T-helper 1 cell treated with Interleukin-12 subunit alpha and Interleukin-12 subunit beta and Interleukin-4 antibody, amounts not matched to agents 30 μg/mL and 1 μg/mL, for 36 hours (primary cell): ENCODE measurements around the gene STAT3.

Experiments used
- H3K27ac Mint-ChIP-seq: one replicate; pipeline ENCODE4 v1.8.0; 2021; ENCODE audit warnings: mild to moderate bottlenecking, mixed read lengths
- H3K27me3 Mint-ChIP-seq: one replicate; pipeline ENCODE4 v1.8.0; 2021; ENCODE audit warnings: low read depth, mixed read lengths
- H3K36me3 Mint-ChIP-seq: one replicate; pipeline ENCODE4 v1.8.0; 2021; ENCODE audit warnings: low read depth, mixed read lengths
- H3K4me1 Mint-ChIP-seq: one replicate; pipeline ENCODE4 v1.8.0; 2021; ENCODE audit warnings: low read depth, mixed read lengths
- H3K4me3 Mint-ChIP-seq: one replicate; pipeline ENCODE4 v1.8.0; 2021; ENCODE audit warnings: mild to moderate bottlenecking, moderate library complexity, mixed read lengths
- H3K9me3 Mint-ChIP-seq: one replicate; pipeline ENCODE4 v1.8.0; 2021; ENCODE audit warnings: mixed read lengths

The STAT3 gene

DNA sequence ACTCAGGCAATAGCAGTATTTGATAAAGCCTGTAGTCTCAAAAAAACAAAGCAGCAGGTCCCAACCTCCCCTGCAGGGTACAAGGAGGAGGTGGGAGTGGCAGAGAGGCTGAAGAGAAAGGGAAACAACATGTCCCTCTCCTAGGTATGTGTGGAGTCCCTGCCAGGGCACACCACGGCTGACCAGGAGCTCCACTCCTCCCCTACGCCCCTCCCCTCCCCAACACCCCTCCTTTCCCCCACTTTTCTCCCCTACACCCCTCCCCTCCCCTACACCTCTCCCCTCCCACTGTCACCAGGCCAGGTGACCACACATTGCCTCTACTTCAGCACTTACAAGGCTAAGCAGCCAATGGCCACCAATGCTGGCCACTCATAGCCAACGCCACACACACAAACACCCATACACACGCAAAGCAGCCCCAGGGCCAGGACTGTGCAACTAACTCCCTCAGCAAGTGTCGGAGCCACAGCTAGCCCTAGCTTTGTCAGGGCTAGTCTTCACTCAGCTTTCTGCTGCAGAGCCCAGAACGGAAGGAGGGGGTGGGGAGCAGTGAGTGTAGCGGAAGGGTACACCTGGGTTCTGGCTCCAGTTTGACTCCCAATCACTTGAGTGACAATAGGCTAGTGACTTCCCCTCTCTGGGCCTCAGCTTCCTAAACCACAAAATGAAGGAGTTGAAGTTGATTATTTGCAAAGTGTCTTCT, 26.6 kb upstream of the STAT3 start:
- Mint-ChIP-seq H3K36me3 (no peaks in the 10 kb centered on the region), H3K27me3 (peaks cover 9% of the 10 kb centered on the region), H3K4me1 (peaks cover 13% of the 10 kb centered on the region), H3K27ac (peak overlapping the region; percentile 74), H3K9me3 (no peaks in the 10 kb centered on the region), H3K4me3 (peak overlapping the region; percentile 69)

- H3K4me1 Mint-ChIP-seq = peaks cover 10% of the 10 kb centered on the region
- peaks cover 4% of the 10 kb centered on the region for H3K27me3 Mint-ChIP-seq
- no peak overlapping the region for H3K4me3 Mint-ChIP-seq
- H3K9me3 Mint-ChIP-seq = no peaks in the 10 kb centered on the region
- no peak overlapping the region for H3K27ac Mint-ChIP-seq
- H3K36me3 Mint-ChIP-seq = no peaks in the 10 kb centered on the region
Observed at GRCh38 chr17:42413464-42414040, 25.3 kb upstream of the STAT3 start.

- no peak overlapping the region for H3K27ac Mint-ChIP-seq
- no peaks in the 10 kb centered on the region for H3K9me3 Mint-ChIP-seq
- peaks cover 7% of the 10 kb centered on the region for H3K27me3 Mint-ChIP-seq
- H3K36me3 Mint-ChIP-seq = no peaks in the 10 kb centered on the region
- no peak overlapping the region for H3K4me3 Mint-ChIP-seq
- peaks cover 14% of the 10 kb centered on the region for H3K4me1 Mint-ChIP-seq
Observed at GRCh38 chr17:42411905-42412679, 23.9 kb upstream of the STAT3 start.

DNA sequence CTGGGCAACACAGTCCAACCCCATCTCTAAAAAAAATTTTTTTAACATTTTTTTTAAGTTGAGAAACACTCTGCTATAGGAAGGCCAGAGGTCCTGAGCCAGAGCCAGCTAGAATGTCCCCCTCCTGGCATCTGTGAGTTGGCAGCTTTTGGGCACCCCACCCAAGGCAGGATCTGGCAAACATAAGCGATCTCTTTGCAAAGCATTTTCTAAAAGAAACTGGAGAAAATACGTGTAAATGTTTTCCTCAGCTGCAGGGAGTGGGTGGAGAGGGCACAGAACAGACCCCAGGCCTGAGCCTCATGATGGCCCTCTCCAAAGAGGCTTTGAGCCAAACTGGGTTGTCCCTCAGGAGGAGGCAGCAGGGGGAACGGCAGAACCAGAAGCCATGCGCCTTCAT, 23.1 kb upstream of the STAT3 start:
- Mint-ChIP-seq H3K27ac (no peak overlapping the region), H3K9me3 (no peaks in the 10 kb centered on the region), H3K36me3 (no peaks in the 10 kb centered on the region), H3K4me1 (peaks cover 14% of the 10 kb centered on the region), H3K27me3 (peaks cover 6% of the 10 kb centered on the region), H3K4me3 (no peak overlapping the region)

DNA sequence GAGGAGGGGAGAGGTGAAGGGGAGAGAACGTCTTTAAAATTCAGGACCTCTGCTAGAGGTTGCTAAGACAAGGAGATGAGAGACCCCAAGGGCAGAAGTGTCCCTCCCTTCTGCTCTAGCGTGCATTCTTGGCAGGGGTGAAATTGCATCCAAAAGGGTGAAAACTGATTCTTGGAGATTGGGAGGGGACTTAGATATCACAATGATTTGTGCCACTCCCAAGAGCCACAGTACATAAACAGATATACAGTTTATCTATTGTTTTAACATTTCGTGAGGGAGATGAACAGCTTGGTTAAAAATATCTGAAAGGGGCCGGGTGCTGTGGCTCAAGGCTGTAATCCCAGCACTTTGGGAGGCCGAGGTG, 22.1 kb upstream of the STAT3 start:
- peaks cover 15% of the 10 kb centered on the region for H3K4me1 Mint-ChIP-seq
- peaks cover 3% of the 10 kb centered on the region for H3K27me3 Mint-ChIP-seq
- no peak overlapping the region for H3K27ac Mint-ChIP-seq
- no peaks in the 10 kb centered on the region for H3K36me3 Mint-ChIP-seq
- no peaks in the 10 kb centered on the region for H3K9me3 Mint-ChIP-seq
- no peak overlapping the region for H3K4me3 Mint-ChIP-seq

DNA sequence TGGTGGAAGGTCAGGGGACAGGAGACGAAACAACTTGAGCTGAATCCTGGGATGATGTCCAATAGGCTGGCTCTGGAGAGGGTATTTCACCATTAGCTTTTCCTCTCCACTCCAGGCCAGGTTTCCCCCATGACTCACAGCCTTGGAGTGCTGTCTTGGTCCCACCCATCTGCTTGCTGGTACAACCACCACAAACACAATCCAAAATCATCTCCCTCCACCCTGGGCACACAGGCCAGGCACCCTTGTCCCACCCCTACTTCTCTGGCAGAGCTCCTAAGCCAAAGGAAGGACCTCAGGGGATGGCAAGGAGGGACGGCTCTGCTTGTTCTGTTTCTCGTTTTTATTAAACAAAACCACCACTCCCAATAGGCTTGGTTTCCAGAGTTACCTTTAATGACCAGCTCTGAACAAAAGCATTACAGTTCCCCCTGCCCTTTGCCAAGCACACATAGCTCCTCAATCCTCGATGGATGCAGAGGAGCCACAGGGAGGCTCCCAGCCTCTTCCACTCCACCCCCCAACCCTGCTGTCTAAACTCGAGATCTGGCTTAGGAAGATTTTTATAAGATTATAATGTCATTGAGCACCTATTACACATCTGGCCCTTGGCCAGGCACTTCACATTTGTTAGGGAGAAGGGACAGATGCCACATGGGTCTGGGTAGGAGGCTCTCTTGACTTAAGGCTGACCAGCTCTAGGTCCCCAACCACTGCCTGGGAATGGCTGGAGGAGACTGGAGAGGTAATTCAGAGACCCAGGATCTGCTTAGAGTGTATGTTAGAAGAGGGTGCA, 21.5 kb upstream of the STAT3 start:
- H3K27ac Mint-ChIP-seq = no peak overlapping the region
- H3K27me3 Mint-ChIP-seq = peaks cover 3% of the 10 kb centered on the region
- H3K9me3 Mint-ChIP-seq = no peaks in the 10 kb centered on the region
- no peaks in the 10 kb centered on the region for H3K36me3 Mint-ChIP-seq
- H3K4me1 Mint-ChIP-seq = peaks cover 9% of the 10 kb centered on the region
- H3K4me3 Mint-ChIP-seq = no peak overlapping the region

DNA sequence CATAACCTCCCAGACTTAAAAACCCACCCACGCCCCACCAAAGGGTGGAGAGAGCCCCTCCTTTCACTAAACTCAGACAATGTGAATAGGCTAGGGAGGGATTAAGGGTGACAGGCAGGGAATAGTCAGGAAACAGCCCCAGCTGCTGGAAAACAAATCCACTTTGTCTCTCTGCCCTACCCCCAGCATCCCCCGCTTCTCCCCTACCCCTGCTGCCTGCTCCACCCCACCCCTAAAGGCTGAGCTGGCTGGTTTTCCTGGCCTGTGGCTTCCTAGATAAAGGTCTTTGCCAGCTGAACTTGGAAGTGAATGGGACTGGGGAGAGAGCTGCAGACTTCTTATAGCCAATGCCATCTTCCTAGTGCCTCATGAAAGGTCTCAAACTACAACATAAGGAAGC, 19.8 kb upstream of the STAT3 start:
- Mint-ChIP-seq H3K36me3 (no peaks in the 10 kb centered on the region), H3K27me3 (peaks cover 3% of the 10 kb centered on the region), H3K4me1 (peaks cover 10% of the 10 kb centered on the region), H3K27ac (no peak overlapping the region), H3K9me3 (no peaks in the 10 kb centered on the region), H3K4me3 (no peak overlapping the region)

DNA sequence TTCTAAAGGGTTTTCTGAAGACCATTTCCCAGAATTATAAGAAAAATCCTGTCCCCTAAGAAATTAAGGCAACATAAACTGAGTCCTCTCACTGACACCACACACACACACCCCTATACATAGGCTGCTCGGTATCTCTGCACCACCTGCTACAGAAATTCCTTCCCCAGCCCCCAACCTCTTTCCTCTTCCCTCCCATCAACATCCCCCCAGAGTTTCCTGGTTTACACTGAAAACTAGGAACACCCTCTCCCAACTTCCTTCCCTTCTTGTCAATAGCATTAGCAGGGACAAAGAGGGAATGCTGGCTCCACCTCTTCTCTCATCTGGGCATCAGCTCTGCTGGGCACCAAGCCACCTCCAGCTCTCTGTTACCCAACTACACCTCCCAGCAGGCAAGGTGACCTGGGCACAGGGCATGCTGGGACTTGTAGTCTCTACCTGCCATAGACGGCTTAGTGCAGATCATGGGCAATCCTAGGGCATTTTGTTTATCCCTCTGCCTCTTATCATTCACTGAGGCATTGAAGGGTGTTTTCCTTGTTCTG, 19.1 kb upstream of the STAT3 start:
- Mint-ChIP-seq H3K27ac (no peak overlapping the region), H3K9me3 (no peaks in the 10 kb centered on the region), H3K4me3 (no peak overlapping the region), H3K4me1 (peaks cover 12% of the 10 kb centered on the region), H3K36me3 (no peaks in the 10 kb centered on the region), H3K27me3 (peaks cover 3% of the 10 kb centered on the region)

DNA sequence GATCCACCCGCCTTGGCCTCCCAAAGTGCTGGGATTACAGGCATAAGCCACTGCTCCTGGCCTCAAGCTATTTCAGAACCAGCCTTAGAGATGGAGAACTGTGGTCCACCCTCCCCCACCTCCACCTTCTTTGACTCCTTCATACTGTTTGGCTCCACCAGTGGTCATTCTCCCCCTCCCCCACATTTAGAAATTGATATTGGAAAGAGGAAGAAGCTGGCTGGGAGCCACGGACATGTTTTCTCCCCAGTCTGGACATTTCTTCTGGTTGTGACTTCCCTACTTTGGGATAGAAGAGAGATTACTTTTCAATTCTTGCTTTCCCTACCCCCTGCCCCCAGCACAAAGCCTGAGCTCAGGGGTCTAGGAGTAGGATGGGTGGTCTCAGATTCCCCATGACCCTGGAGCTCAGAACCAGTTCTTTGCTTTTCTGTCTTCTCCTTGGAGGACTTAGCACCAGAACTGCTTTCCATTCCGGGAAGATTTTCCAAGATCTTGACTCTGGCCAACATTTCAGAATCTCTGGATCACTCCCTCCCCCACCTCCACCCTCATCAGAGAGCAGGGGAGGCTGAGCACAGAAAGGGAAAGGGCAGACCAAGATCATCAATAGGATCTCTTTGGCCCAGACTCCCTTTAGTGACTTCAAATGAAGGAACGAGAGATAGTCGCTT, 18.5 kb upstream of the STAT3 start:
- H3K27me3 Mint-ChIP-seq = peaks cover 3% of the 10 kb centered on the region
- no peaks in the 10 kb centered on the region for H3K36me3 Mint-ChIP-seq
- H3K27ac Mint-ChIP-seq = no peak overlapping the region
- H3K4me1 Mint-ChIP-seq = peaks cover 15% of the 10 kb centered on the region
- no peaks in the 10 kb centered on the region for H3K9me3 Mint-ChIP-seq
- H3K4me3 Mint-ChIP-seq = no peak overlapping the region

DNA sequence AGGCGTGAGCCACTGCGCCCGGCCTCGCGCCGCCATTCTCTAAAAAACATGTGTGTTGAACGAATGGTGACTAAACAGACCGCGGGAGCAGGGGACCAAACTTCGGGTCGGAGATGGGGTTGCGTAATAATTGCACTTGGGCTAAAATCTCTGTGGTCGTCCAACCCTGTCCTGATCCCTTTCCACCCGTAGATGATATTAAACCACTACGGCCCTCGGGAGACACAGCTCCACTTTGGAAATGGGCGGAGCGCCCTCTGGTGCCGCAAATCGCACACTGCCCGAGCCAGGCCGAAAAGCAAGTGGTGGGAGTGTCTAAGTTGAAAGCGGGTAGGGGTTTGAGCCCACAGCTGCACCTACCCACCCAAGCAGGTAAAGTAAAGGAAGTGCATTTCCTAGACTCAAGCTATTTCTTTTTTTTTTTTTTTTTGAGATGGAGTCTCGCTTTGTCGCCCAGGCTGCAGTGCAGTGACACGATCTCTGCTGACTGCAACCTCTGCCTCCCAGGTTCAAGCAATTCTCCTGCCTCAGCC, 17.8 kb upstream of the STAT3 start:
- no peaks in the 10 kb centered on the region for H3K36me3 Mint-ChIP-seq

DNA sequence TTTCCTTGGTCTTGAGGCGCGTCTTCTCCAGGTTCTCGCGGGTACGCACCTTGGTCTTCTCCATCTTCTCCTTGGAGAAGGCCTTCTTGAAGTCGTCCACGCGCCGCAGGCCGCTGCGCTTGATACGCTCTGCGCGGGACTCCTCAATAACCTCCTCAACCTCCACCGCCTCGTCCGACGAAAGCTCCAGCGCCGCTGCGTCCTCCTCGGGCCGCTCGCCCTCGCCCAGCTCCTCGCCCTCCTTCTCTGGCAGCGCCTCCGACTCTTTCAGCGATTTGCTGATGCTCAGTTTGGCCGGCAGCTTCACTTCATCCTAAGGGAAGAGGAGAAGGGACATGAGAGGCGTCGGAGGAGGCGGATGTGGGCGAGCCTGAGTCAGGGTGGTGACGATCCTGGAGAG, 16.8 kb upstream of the STAT3 start:
- H3K9me3 Mint-ChIP-seq = no peaks in the 10 kb centered on the region
- H3K36me3 Mint-ChIP-seq = no peaks in the 10 kb centered on the region
- no peak overlapping the region for H3K4me3 Mint-ChIP-seq
- peaks cover 3% of the 10 kb centered on the region for H3K27me3 Mint-ChIP-seq
- peaks cover 22% of the 10 kb centered on the region for H3K4me1 Mint-ChIP-seq
- no peak overlapping the region for H3K27ac Mint-ChIP-seq

More for the DNA sequence above, 17.8 kb upstream of the STAT3 start:
- Mint-ChIP-seq H3K4me1 (peaks cover 16% of the 10 kb centered on the region), H3K27me3 (peaks cover 3% of the 10 kb centered on the region), H3K4me3 (no peak overlapping the region), H3K27ac (no peak overlapping the region), H3K9me3 (no peaks in the 10 kb centered on the region)

DNA sequence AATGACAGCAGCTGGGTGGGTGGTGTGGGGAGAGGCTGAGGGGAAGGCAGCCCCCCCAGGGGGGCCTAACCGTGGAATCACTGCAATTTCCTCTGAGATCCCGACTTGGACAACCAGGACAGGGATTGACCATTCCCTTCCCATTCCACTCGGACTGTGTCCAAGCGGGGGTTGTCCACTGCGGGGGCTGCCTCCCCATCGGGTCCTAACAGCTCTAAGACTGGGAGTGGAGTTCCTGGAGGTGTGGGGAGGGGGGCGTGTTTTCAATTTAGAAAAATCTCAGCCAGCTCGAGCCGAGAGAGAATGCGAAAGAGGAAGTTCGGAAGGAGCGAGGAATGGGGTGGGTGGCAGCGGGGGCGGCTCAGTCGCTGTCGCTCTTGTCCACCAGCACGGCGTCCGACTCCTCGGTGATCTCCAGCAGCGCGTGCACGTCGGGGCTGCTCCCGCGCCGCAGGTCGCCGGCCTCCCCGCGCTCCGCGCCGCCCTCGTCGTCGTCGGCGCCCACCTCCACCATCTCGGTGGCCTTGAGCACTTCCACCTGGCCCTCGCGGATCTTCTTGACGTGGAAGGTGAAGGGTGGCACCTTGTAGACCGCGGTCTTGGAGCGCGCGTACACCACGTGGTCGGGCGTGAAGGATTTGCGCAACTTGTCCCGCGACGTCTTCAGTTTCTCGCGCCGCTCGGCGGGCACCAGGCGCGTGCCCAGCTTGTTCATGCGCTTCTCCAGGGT, 16.2 kb upstream of the STAT3 start:
- no peak overlapping the region for H3K27ac Mint-ChIP-seq
- no peak overlapping the region for H3K4me3 Mint-ChIP-seq
- peaks cover 3% of the 10 kb centered on the region for H3K27me3 Mint-ChIP-seq
- H3K9me3 Mint-ChIP-seq = no peaks in the 10 kb centered on the region
- peaks cover 26% of the 10 kb centered on the region for H3K4me1 Mint-ChIP-seq
- H3K36me3 Mint-ChIP-seq = no peaks in the 10 kb centered on the region

GRCh38 chr17:42403150-42403549, 14.9 kb upstream of the STAT3 start:
- H3K4me3 Mint-ChIP-seq = no peak overlapping the region
- peaks cover 30% of the 10 kb centered on the region for H3K4me1 Mint-ChIP-seq
- no peaks in the 10 kb centered on the region for H3K9me3 Mint-ChIP-seq
- no peaks in the 10 kb centered on the region for H3K36me3 Mint-ChIP-seq
- peaks cover 3% of the 10 kb centered on the region for H3K27me3 Mint-ChIP-seq
- no peak overlapping the region for H3K27ac Mint-ChIP-seq
